Measurements from ENCODE around the gene RGR. TPM values are rescaled to one million over a fixed set of nuclear protein-coding genes. Genes with fewer than 3 reads are reported as not detected.

Gene RGR
- total and polyA plus RNA-seq, 8 donors, result 0.26 to 0.27 TPM; not detected in 6

GRCh38 chr10:84198206-84198915 is 46.5 kb upstream of the RGR start:
- ATAC-seq (no peak), DNase-seq (no peak)
- H3K4me3 ChIP-seq, result no peak overlapping the region
- H3K36me3 ChIP-seq, result no peaks in the 10 kb centered on the region
- intact Hi-C loops (cut with DNase I), result no loop called here
- no peak for TF ChIP-seq CTCF (IDR thresholded peaks at IDR 0.05)
- peaks cover 9 to 14% of the 10 kb centered on the region in 2 donors for H3K4me1 ChIP-seq
- H3K27ac ChIP-seq, result no peak overlapping the region
- H3K9me3 ChIP-seq, result no peaks in the 10 kb centered on the region
- H3K27me3 ChIP-seq, result peaks cover 26 to 61% of the 10 kb centered on the region in 2 donors

DNA sequence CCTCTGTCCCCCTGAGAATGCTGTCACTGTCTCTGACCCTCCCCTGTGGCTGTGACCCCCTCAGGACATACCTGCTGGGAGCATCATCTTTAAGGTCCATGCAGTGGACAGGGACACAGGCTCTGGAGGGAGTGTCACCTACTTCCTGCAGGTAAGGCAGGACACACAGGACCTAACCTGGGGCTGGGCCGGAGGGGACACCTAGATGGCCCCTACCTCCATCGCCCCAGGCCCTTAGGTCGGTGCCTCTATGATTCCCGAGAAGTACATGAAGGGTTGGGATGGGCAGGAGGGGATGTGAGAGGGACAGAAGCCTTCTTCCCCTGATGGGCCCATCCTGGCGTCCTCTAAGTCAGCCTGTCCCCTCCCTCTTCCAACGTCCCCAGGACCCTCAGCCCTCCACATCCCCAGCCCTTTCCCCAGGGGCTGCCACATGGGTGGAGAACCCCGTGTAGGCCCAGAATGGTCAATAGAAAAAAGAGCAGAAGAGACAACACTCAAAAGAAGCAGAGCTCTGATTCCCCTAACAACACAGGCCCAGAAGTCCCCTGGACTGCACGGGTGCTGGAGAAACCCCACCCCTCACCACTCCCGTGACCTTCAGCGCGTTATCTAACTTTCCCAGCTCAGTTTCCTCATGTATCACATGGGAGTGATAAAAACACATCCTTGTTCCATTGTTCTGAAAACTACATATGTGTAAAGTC is 44.2 kb upstream of the RGR start:
- DNase-seq, result no peak
- no peaks in the 10 kb centered on the region for H3K4me1 ChIP-seq
- intact Hi-C loops (cut with DNase I), result no loop called here
- H3K27ac ChIP-seq, result no peak overlapping the region
- no peaks in the 10 kb centered on the region for H3K36me3 ChIP-seq
- no peaks in the 10 kb centered on the region for H3K9me3 ChIP-seq
- peaks cover 5 to 38% of the 10 kb centered on the region in 2 donors for H3K27me3 ChIP-seq
- no peak for ATAC-seq
- no peak for TF ChIP-seq CTCF (IDR thresholded peaks at IDR 0.05)
- H3K4me3 ChIP-seq, result no peak overlapping the region

GRCh38 chr10:84201244-84201606 is 43.6 kb upstream of the RGR start:
- H3K4me3 ChIP-seq, result no peak overlapping the region
- no peaks in the 10 kb centered on the region for H3K36me3 ChIP-seq
- ATAC-seq, result no peak
- no peak overlapping the region for H3K27ac ChIP-seq
- H3K27me3 ChIP-seq, result peaks cover 0 to 33% of the 10 kb centered on the region in 2 donors
- no peaks in the 10 kb centered on the region for H3K4me1 ChIP-seq
- no peaks in the 10 kb centered on the region for H3K9me3 ChIP-seq
- DNase-seq, result no peak
- intact Hi-C loops (cut with DNase I), result no loop called here
- TF ChIP-seq CTCF (IDR thresholded peaks at IDR 0.05), result no peak

- H3K4me3 ChIP-seq, result no peak overlapping the region
- H3K36me3 ChIP-seq, result no peaks in the 10 kb centered on the region
- H3K9me3 ChIP-seq, result no peaks in the 10 kb centered on the region
- peaks cover 0 to 28% of the 10 kb centered on the region in 2 donors for H3K27me3 ChIP-seq
- intact Hi-C loops (cut with DNase I), result no loop called here
- DNase-seq, result no peak
- no peak for ATAC-seq
- no peak overlapping the region for H3K27ac ChIP-seq
- TF ChIP-seq CTCF (IDR thresholded peaks at IDR 0.05), result no peak
- no peaks in the 10 kb centered on the region for H3K4me1 ChIP-seq
Measured at GRCh38 chr10:84201682-84202081, 43.2 kb upstream of the RGR start.

GRCh38 chr10:84202349-84202748 is 42.5 kb upstream of the RGR start:
- H3K27ac ChIP-seq, result no peak overlapping the region
- H3K9me3 ChIP-seq, result no peaks in the 10 kb centered on the region
- ATAC-seq (no peak), DNase-seq (no peak)
- no peak for TF ChIP-seq CTCF (IDR thresholded peaks at IDR 0.05)
- H3K4me3 ChIP-seq, result no peak overlapping the region
- H3K27me3 ChIP-seq, result peaks cover 0 to 28% of the 10 kb centered on the region in 2 donors
- no peaks in the 10 kb centered on the region for H3K4me1 ChIP-seq
- intact Hi-C loops (cut with DNase I), result no loop called here
- H3K36me3 ChIP-seq, result no peaks in the 10 kb centered on the region

Measured in left lung (tissue), 10 donors.